ENCODE results near the gene KRT6C.
"Not testable (repeated sequence)": the region's sequence is repeated elsewhere in the genome, so short reads cannot be mapped to it uniquely, and the experiment has no call there.

Gene KRT6C

DNA sequence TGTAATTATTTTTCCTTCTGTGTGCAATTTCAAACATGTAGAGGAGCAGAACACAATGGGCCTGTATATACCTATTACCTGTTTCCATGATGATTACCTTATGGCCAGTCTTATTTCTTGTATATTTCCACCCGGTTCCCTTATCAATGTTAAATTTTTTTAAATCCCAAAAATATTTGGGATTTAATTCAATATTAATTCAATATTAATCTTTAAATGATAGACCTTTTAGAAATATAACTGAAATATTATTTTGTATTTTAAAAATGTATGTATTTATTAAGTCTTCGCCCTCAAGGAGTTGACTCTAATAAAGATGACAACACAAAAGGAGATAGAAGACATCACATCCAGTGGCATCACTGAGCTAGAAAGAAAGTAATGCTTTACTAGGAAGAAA, 607 bp upstream of the KRT6C start:
- no peak for ATAC-seq (replicated peaks; ENCODE audit: extremely low read depth, poor library complexity, severe bottlenecking)
- Mint-ChIP-seq H3K9me3 (no peaks in the 10 kb centered on the region), H3K27me3 (peaks cover 1% of the 10 kb centered on the region), H3K4me3 (no peak overlapping the region), H3K27ac (ENCODE audit: low read depth) (no peak overlapping the region), H3K36me3 (ENCODE audit: insufficient read depth) (no peaks in the 10 kb centered on the region), H3K4me1 (no peaks in the 10 kb centered on the region)
- no peak for DNase-seq (ENCODE audit: low spot score in 2 of 2)

- no peak for DNase-seq (ENCODE audit: low spot score in 2 of 2)
- H3K9me3 Mint-ChIP-seq = no peaks in the 10 kb centered on the region
- ATAC-seq (replicated peaks; ENCODE audit: extremely low read depth, poor library complexity, severe bottlenecking) = no peak
- no peaks in the 10 kb centered on the region for H3K4me1 Mint-ChIP-seq
- H3K27ac Mint-ChIP-seq (ENCODE audit: low read depth) = no peak overlapping the region
- H3K36me3 Mint-ChIP-seq (ENCODE audit: insufficient read depth) = no peaks in the 10 kb centered on the region
- no peak overlapping the region for H3K4me3 Mint-ChIP-seq
- H3K27me3 Mint-ChIP-seq = peaks cover 17% of the 10 kb centered on the region
Measured at GRCh38 chr12:52469853-52470252, 3.8 kb downstream of the KRT6C start.

GRCh38 chr12:52464897-52465296, 8.7 kb downstream of the KRT6C start:
- no peak overlapping the region for H3K27ac Mint-ChIP-seq (ENCODE audit: low read depth)
- peaks cover 41% of the 10 kb centered on the region for H3K27me3 Mint-ChIP-seq
- H3K4me3 Mint-ChIP-seq = no peak overlapping the region
- ATAC-seq (replicated peaks; ENCODE audit: extremely low read depth, poor library complexity, severe bottlenecking) (no peak), DNase-seq (ENCODE audit: low spot score in 2 of 2) (no peak)
- no peaks in the 10 kb centered on the region for H3K36me3 Mint-ChIP-seq (ENCODE audit: insufficient read depth)
- H3K9me3 Mint-ChIP-seq = no peaks in the 10 kb centered on the region
- no peaks in the 10 kb centered on the region for H3K4me1 Mint-ChIP-seq

GRCh38 chr12:52461693-52462092, 11.9 kb downstream of the KRT6C start:
- Mint-ChIP-seq H3K27ac (ENCODE audit: low read depth) (no peak overlapping the region), H3K4me3 (no peak overlapping the region), H3K4me1 (no peaks in the 10 kb centered on the region), H3K36me3 (ENCODE audit: insufficient read depth) (no peaks in the 10 kb centered on the region), H3K27me3 (peaks cover 26% of the 10 kb centered on the region), H3K9me3 (no peaks in the 10 kb centered on the region)
- ATAC-seq (replicated peaks; ENCODE audit: extremely low read depth, poor library complexity, severe bottlenecking) (no peak), DNase-seq (ENCODE audit: low spot score in 2 of 2) (no peak)

GRCh38 chr12:52458861-52459260, 14.7 kb downstream of the KRT6C start:
- no peak for DNase-seq (ENCODE audit: low spot score in 2 of 2)
- H3K4me3 Mint-ChIP-seq = no peak overlapping the region

GRCh38 chr12:52455821-52456220, 17.8 kb downstream of the KRT6C start:
- ATAC-seq (replicated peaks; ENCODE audit: extremely low read depth, poor library complexity, severe bottlenecking) (no peak), DNase-seq (ENCODE audit: low spot score in 2 of 2) (no peak)
- Mint-ChIP-seq H3K27me3 (peaks cover under 1% of the 10 kb centered on the region), H3K4me3 (no peak overlapping the region), H3K36me3 (ENCODE audit: insufficient read depth) (no peaks in the 10 kb centered on the region), H3K9me3 (no peaks in the 10 kb centered on the region), H3K4me1 (peaks cover 12% of the 10 kb centered on the region), H3K27ac (ENCODE audit: low read depth) (no peak overlapping the region)

More at GRCh38 chr12:52458861-52459260, 14.7 kb downstream of the KRT6C start:
- Mint-ChIP-seq H3K4me1 (peaks cover 12% of the 10 kb centered on the region), H3K27ac (ENCODE audit: low read depth) (no peak overlapping the region), H3K36me3 (ENCODE audit: insufficient read depth) (no peaks in the 10 kb centered on the region), H3K27me3 (peaks cover 16% of the 10 kb centered on the region), H3K9me3 (no peaks in the 10 kb centered on the region)
- ATAC-seq (replicated peaks; ENCODE audit: extremely low read depth, poor library complexity, severe bottlenecking) = no peak

DNA sequence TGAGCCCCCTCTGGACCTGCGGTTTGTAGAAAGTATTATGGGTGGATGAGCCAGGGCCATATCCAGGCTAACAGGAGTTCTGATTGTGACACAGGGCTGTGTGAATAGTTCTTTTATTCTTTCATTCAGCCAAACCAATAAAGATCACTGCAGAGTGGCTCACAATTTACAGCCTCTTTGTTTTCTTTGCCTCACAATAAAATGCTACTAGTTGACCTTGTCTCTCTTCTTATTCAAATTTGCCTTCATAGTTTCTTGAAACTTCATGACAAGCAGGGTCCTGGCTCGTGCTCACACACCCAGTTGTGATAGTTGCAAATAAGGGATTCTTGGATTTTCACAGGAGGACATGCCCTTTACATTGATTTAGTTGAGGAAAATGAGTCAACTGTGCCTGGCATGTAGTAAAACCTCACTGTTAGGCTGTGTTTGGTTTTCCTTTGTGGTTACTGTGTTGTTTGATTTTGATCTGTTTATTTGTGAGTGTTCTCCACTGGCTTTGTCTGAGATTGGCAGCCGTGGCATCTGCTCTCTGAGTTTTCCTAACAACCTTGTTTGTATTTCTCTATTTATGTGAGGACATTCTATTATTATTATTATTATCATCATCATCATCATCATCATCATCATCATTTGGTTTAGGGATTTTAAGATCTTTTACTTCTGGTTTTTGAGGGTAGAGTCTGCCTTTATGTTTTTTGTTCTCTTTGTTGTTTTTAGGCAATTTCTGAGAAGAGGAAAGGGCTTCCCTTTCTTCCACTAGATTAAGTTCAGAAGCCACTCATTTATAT, 19.0 kb downstream of the KRT6C start:
- H3K9me3 Mint-ChIP-seq = no peaks in the 10 kb centered on the region
- H3K27me3 Mint-ChIP-seq = peaks cover 11% of the 10 kb centered on the region
- ATAC-seq (replicated peaks; ENCODE audit: extremely low read depth, poor library complexity, severe bottlenecking) (no peak), DNase-seq (ENCODE audit: low spot score in 2 of 2) (no peak)
- H3K4me3 Mint-ChIP-seq = no peak overlapping the region
- no peaks in the 10 kb centered on the region for H3K36me3 Mint-ChIP-seq (ENCODE audit: insufficient read depth)
- H3K4me1 Mint-ChIP-seq = peaks cover 12% of the 10 kb centered on the region
- no peak overlapping the region for H3K27ac Mint-ChIP-seq (ENCODE audit: low read depth)

DNA sequence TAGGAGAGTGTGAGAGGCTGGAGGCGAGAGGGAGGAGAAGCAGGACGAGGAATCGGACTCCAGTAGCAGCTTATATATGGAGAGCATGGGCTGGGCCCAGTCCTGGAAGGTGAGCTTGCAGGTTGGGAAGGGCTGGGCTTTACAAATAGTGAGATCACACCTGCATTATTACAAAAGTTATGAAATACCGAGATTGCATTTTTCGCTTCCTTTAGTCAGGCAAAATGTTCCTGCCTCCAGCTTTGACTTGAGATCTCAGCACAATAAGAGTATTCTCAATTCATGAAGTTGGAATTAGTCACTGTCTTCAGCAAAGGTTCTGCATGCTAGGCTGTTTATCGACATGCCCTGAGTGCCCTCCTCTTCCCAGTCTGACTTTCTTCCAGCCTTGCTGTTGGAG, 21.5 kb downstream of the KRT6C start, which contains the start of gene KRT6B:
TSS of gene KRT6B (minus strand) at position 46 of the 400 bp plus-strand sequence. CDS start 68 bp downstream, outside the sequence.
- Mint-ChIP-seq H3K4me1 (peaks cover 18% of the 10 kb centered on the region), H3K36me3 (ENCODE audit: insufficient read depth) (no peaks in the 10 kb centered on the region), H3K9me3 (no peaks in the 10 kb centered on the region), H3K4me3 (no peak within 1 kb of the TSS), H3K27me3 (peaks cover 11% of the 10 kb centered on the region), H3K27ac (ENCODE audit: low read depth) (no peak within 1 kb of the TSS)
- no peak for DNase-seq (ENCODE audit: low spot score in 2 of 2)
- no peak for ATAC-seq (replicated peaks; ENCODE audit: extremely low read depth, poor library complexity, severe bottlenecking)

DNA sequence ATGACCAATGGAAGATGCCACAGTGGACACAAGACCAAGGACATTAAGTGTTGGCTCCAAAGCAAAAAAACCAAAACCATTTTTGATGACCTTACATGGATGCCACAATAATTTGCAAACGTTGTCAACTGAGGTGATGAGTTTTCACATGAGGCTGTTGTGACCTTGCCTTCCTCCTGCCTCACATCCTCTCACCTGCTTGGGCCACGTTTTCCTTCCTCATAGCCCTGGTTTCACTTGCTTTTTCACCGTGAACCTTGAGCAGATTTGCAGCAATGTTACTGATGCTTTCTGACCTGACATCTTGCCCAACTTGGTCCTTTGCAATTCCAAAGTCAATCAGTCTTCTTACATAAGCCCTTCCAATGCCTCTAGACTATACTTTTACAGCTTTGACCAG, 25.4 kb downstream of the KRT6C start:
- no peaks in the 10 kb centered on the region for H3K9me3 Mint-ChIP-seq
- H3K4me3 Mint-ChIP-seq = no peak overlapping the region
- H3K4me1 Mint-ChIP-seq = peaks cover 13% of the 10 kb centered on the region
- H3K36me3 Mint-ChIP-seq (ENCODE audit: insufficient read depth) = no peaks in the 10 kb centered on the region
- no peak for ATAC-seq (replicated peaks; ENCODE audit: extremely low read depth, poor library complexity, severe bottlenecking)
- H3K27ac Mint-ChIP-seq (ENCODE audit: low read depth) = no peak overlapping the region
- DNase-seq (ENCODE audit: low spot score in 2 of 2) = no peak
- peaks cover 29% of the 10 kb centered on the region for H3K27me3 Mint-ChIP-seq

GRCh38 chr12:52447196-52447595, 26.4 kb downstream of the KRT6C start:
- H3K4me3 Mint-ChIP-seq; DNase-seq (ENCODE audit: low spot score in 2 of 2); H3K27ac Mint-ChIP-seq (ENCODE audit: low read depth); ATAC-seq (replicated peaks; ENCODE audit: extremely low read depth, poor library complexity, severe bottlenecking); H3K9me3 Mint-ChIP-seq; H3K36me3 Mint-ChIP-seq (ENCODE audit: insufficient read depth): not testable (repeated sequence)
- Mint-ChIP-seq H3K4me1 (peaks cover 13% of the 10 kb centered on the region), H3K27me3 (peaks cover 39% of the 10 kb centered on the region)

- no peak for DNase-seq (ENCODE audit: low spot score in 2 of 2)
- Mint-ChIP-seq H3K4me3 (no peak overlapping the region), H3K36me3 (ENCODE audit: insufficient read depth) (no peaks in the 10 kb centered on the region), H3K27ac (ENCODE audit: low read depth) (no peak overlapping the region), H3K9me3 (no peaks in the 10 kb centered on the region), H3K27me3 (peaks cover 46% of the 10 kb centered on the region), H3K4me1 (peaks cover 13% of the 10 kb centered on the region)
- peak; percentile 36 for ATAC-seq (replicated peaks; ENCODE audit: extremely low read depth, poor library complexity, severe bottlenecking)
Measured at GRCh38 chr12:52446367-52447045, 27.1 kb downstream of the KRT6C start.

- DNase-seq (ENCODE audit: low spot score in 2 of 2) (no peak), ATAC-seq (replicated peaks; ENCODE audit: extremely low read depth, poor library complexity, severe bottlenecking) (no peak)
- Mint-ChIP-seq H3K4me1 (peaks cover 13% of the 10 kb centered on the region), H3K36me3 (ENCODE audit: insufficient read depth) (no peaks in the 10 kb centered on the region), H3K4me3 (no peak overlapping the region), H3K27ac (ENCODE audit: low read depth) (no peak overlapping the region), H3K27me3 (peaks cover 52% of the 10 kb centered on the region), H3K9me3 (no peaks in the 10 kb centered on the region)
Measured at GRCh38 chr12:52445876-52446275, 27.7 kb downstream of the KRT6C start.
